HCT116 (cell line): ENCODE measurements around the gene KRTAP13-2. TPM values are rescaled to one million over a fixed set of nuclear protein-coding genes. Genes with fewer than 3 reads are reported as not detected.

ENCODE experiments used
- ATAC-seq: fragments of 200-7000 bp; cut with Tn5 transposase; 2 replicates; pipeline ENCODE4 v1.9.1; 2020; ENCODE audit warnings: mild to moderate bottlenecking, moderate library complexity
- BruUV-seq: library from RNA; stranded (reverse); fragments of 400-500 nt; replicated peaks from 2 replicates; lab custom pipeline; 2021; lab: Mats Ljungman, UMichigan
- CTCF ChIA-PET: fragments of 300-600 bp; sonication (Branson Sonifier 250); formaldehyde crosslinking; loops from one replicate; lab custom pipeline; 2021; ENCODE audit warnings: antibody characterized with exemption; lab: Charles Lee
- POLR2A ChIA-PET: fragments of 300-600, 350-600 bp; sonication (Branson Sonifier 250); formaldehyde crosslinking; loops from one replicate; lab custom pipeline; 2021; ENCODE audit warnings: antibody characterized with exemption; lab: Charles Lee
- RAD21 ChIA-PET, 2 experiments: fragments of 300-600 bp; sonication (Branson Sonifier 250); formaldehyde crosslinking; loops; one replicate each; lab custom pipeline; 2023; ENCODE audit warnings: low total read pairs in 2 of 2; ENCODE audit not compliant: uncharacterized antibody in 2 of 2, unreplicated experiment in 2 of 2, low non-redundant PET in 1 of 2; lab: Charles Lee
- DNase-seq: peaks from one replicate; pipeline ENCODE4 v3.0.0-alpha.2; 2010; ENCODE audit warnings: low read depth, low spot score
- H2AFZ ChIP-seq: fragments of 200-600 bp; shearing (Covaris generic), sonication (generic); 2 replicates; pipeline ENCODE4 v1.6.1; 2017; ENCODE audit warnings: low read depth, mixed run types, mixed read lengths, antibody characterized with exemption, low read length; ENCODE audit not compliant: poor library complexity, severe bottlenecking
- H3K27ac ChIP-seq: 2 replicates; pipeline ENCODE4 v1.5.1; 2012; ENCODE audit warnings: low read depth, low read length
- H3K27me3 ChIP-seq: fragments of 200-600 bp; sonication (generic); 2 replicates; pipeline ENCODE4 v1.6.1; 2016; ENCODE audit warnings: mixed run types, low read length, mixed read lengths; ENCODE audit not compliant: insufficient read depth
- H3K36me3 ChIP-seq, 2 experiments: fragments of 200-500 bp in 1 of 2; fragments of 200-600 bp in 1 of 2; sonication (Bioruptor generic) in 1 of 2; sonication (generic) in 1 of 2; 2 replicates each; pipeline versions ENCODE4 v1.5.1 to v1.6.1; 2014 to 2016; ENCODE audit warnings: low read length in 2 of 2, inconsistent platforms in 1 of 2, mixed read lengths in 1 of 2, mixed run types in 1 of 2; ENCODE audit not compliant: insufficient read depth in 2 of 2, control insufficient read depth in 1 of 2
- H3K4me1 ChIP-seq, 2 experiments: fragments of 200-600 bp in 1 of 2; sonication (generic) in 1 of 2; 2 replicates each; pipeline versions ENCODE4 v1.5.1 to v1.6.1; 2012 to 2017; ENCODE audit warnings: low read length in 2 of 2, inconsistent platforms in 1 of 2, mild to moderate bottlenecking in 1 of 2, mixed read lengths in 1 of 2, mixed run types in 1 of 2, moderate library complexity in 1 of 2; ENCODE audit not compliant: insufficient read depth in 2 of 2, control insufficient read depth in 1 of 2
- H3K4me2 ChIP-seq: fragments of 200-600 bp; sonication (generic); 2 replicates; pipeline ENCODE4 v1.6.1; 2017; ENCODE audit warnings: mixed run types, low read length, mixed read lengths
- H3K4me3 ChIP-seq, 2 experiments: fragments of 200-600 bp in 1 of 2; sonication (generic) in 1 of 2; replicated peaks in 1 of 2; 2 replicates each; pipeline ENCODE4 v1.5.1; 2011 to 2016; ENCODE audit warnings: low read length in 2 of 2, control low read depth in 1 of 2, low read depth in 1 of 2, mild to moderate bottlenecking in 1 of 2, mixed read lengths in 1 of 2, mixed run types in 1 of 2
- H3K79me2 ChIP-seq: fragments of 200-600 bp; sonication (generic); 2 replicates; pipeline ENCODE4 v1.6.1; 2017; ENCODE audit warnings: mild to moderate bottlenecking, mixed run types, low read length, moderate library complexity, mixed read lengths; ENCODE audit not compliant: insufficient read depth
- H3K9ac ChIP-seq: fragments of 200-600 bp; sonication (generic); 2 replicates; pipeline ENCODE4 v1.6.1; 2016; ENCODE audit warnings: low read length, mixed read lengths
- H3K9me2 ChIP-seq: fragments of 200-600 bp; sonication (generic), shearing (Covaris generic); 2 replicates; pipeline ENCODE4 v1.6.1; 2017; ENCODE audit warnings: mixed run types, mild to moderate bottlenecking, moderate library complexity; ENCODE audit not compliant: insufficient read depth
- H3K9me3 ChIP-seq, 2 experiments: fragments of 200-500 bp in 1 of 2; fragments of 200-600 bp in 1 of 2; sonication (Bioruptor generic) in 1 of 2; sonication (generic) in 1 of 2; 2 replicates each; pipeline ENCODE4 v1.6.1; 2014 to 2017; ENCODE audit warnings: low read length in 2 of 2, mixed read lengths in 2 of 2, inconsistent platforms in 1 of 2, low read depth in 1 of 2, mild to moderate bottlenecking in 1 of 2, mixed run types in 1 of 2, moderate library complexity in 1 of 2; ENCODE audit not compliant: control insufficient read depth in 1 of 2, insufficient read depth in 1 of 2
- H4K20me1 ChIP-seq: fragments of 200-600 bp; sonication (generic), shearing (Covaris generic); 2 replicates; pipeline ENCODE4 v1.6.1; 2017; ENCODE audit warnings: mixed run types, mild to moderate bottlenecking, moderate library complexity; ENCODE audit not compliant: insufficient read depth
- ATF3 ChIP-seq: IDR thresholded peaks from 2 replicates; pipeline ENCODE4 v1.6.1; 2012
- CEBPB ChIP-seq: IDR thresholded peaks from 2 replicates; pipeline ENCODE4 v1.6.1; 2012; ENCODE audit warnings: low read depth
- CTCF ChIP-seq, 3 experiments: fragments of 200-600 bp in 1 of 3; sonication (generic) in 1 of 3; IDR thresholded peaks in 2 of 3; conservative IDR thresholded peaks in 1 of 3; 2 replicates each; pipeline ENCODE4 v1.5.1; 2012 to 2017; ENCODE audit warnings: low read depth in 2 of 3, low read length in 2 of 3, antibody characterized with exemption in 1 of 3, borderline replicate concordance in 1 of 3, control low read depth in 1 of 3, mild to moderate bottlenecking in 1 of 3, mixed read lengths in 1 of 3, mixed run types in 1 of 3, moderate library complexity in 1 of 3; ENCODE audit not compliant: insufficient read depth in 1 of 3
- EGR1 ChIP-seq: IDR thresholded peaks from 2 replicates; pipeline ENCODE4 v1.6.1; 2012; ENCODE audit warnings: low read depth
- ELF1 ChIP-seq: IDR thresholded peaks from 2 replicates; pipeline ENCODE4 v1.6.1; 2012; ENCODE audit warnings: low read depth, borderline replicate concordance
- EZH2phosphoT487 ChIP-seq: fragments of 200-600 bp; IDR thresholded peaks from 2 replicates; pipeline ENCODE4 v1.6.1; 2018; ENCODE audit warnings: antibody characterized with exemption, borderline replicate concordance
- FOSL1 ChIP-seq: IDR thresholded peaks from 2 replicates; pipeline ENCODE4 v1.6.1; 2012; ENCODE audit warnings: low read depth
- JUND ChIP-seq: IDR thresholded peaks from 2 replicates; pipeline ENCODE4 v1.6.1; 2012
- POLR2AphosphoS5 ChIP-seq: IDR thresholded peaks from 2 replicates; pipeline ENCODE4 v1.6.1; 2011; ENCODE audit warnings: mild to moderate bottlenecking, low read depth, low read length, moderate library complexity
- RAD21 ChIP-seq: IDR thresholded peaks from 2 replicates; pipeline ENCODE4 v1.6.1; 2012; ENCODE audit warnings: low read depth, mild to moderate bottlenecking
- REST ChIP-seq: IDR thresholded peaks from 2 replicates; pipeline ENCODE4 v1.6.1; 2012; ENCODE audit warnings: low read depth
- SIN3A ChIP-seq: IDR thresholded peaks from 2 replicates; pipeline ENCODE4 v1.6.1; 2012; ENCODE audit warnings: low read depth
- SP1 ChIP-seq: IDR thresholded peaks from 2 replicates; pipeline ENCODE4 v1.6.1; 2012; ENCODE audit warnings: low read depth
- SRF ChIP-seq: IDR thresholded peaks from 2 replicates; pipeline ENCODE4 v1.6.1; 2012; ENCODE audit warnings: low read depth
- YY1 ChIP-seq: IDR thresholded peaks from 2 replicates; pipeline ENCODE4 v1.6.1; 2011; ENCODE audit warnings: low read length, low read depth, moderate library complexity, mild to moderate bottlenecking; ENCODE audit not compliant: insufficient replicate concordance; ENCODE audit errors: extremely low read depth
- ZFX ChIP-seq: fragments of 450-650 bp; IDR thresholded peaks from 2 replicates; pipeline ENCODE4 v1.6.1; 2017
- intact Hi-C: fragments of 100-400 bp; cut with micrococcal nuclease; formaldehyde crosslinking; loops from 2 replicates; pipeline ENCODE4 v1.10.0; 2022
- total RNA-seq: library from RNA; stranded (reverse); gene quantifications from one replicate; pipeline ENCODE4 v1.2.1, GENCODE V29; 2021; ENCODE audit not compliant: unreplicated experiment

The KRTAP13-2 gene
- total RNA-seq, 1 experiment from 2014 or later = not detected

GRCh38 chr21:30345014-30345413 lies 27.1 kb downstream of the KRTAP13-2 start:
- no peaks in the 10 kb centered on the region for H3K36me3 ChIP-seq
- no peaks in the 10 kb centered on the region for H3K4me1 ChIP-seq
- H3K27me3 ChIP-seq = no peaks in the 10 kb centered on the region
- H3K27ac ChIP-seq = no peak overlapping the region
- intact Hi-C loops = no loop called here
- DNase-seq (no peak), ATAC-seq (no peak)
- POLR2A ChIA-PET = no interaction called here
- no peak overlapping the region for H3K4me2 ChIP-seq
- no peaks in the 10 kb centered on the region for H3K79me2 ChIP-seq
- H3K9ac ChIP-seq = no peak overlapping the region
- H4K20me1 ChIP-seq = no peaks in the 10 kb centered on the region
- no peak overlapping the region for H2AFZ ChIP-seq
- CTCF ChIA-PET = no interaction called here
- no peaks in the 10 kb centered on the region for H3K9me2 ChIP-seq
- RAD21 ChIA-PET = no interaction called here
- TF ChIP-seq EZH2phosphoT487 = no peak
- TF ChIP-seq CTCF (IDR thresholded peaks at IDR 0.05 in 2 of 3, conservative IDR thresholded peaks at IDR 0.05 in 1 of 3; ENCODE audit: borderline replicate concordance in 1 of 3, insufficient read depth in 1 of 3, low read depth in 2 of 3, low read length in 2 of 3) = no peak
- no peak for TF ChIP-seq ELF1
- no peak for TF ChIP-seq FOSL1
- TF ChIP-seq ATF3 = no peak
- no peak for TF ChIP-seq YY1
- TF ChIP-seq SRF = no peak
- no peak for TF ChIP-seq SP1
- no peak for TF ChIP-seq POLR2AphosphoS5
- TF ChIP-seq RAD21 = no peak
- no peak for TF ChIP-seq SIN3A
- TF ChIP-seq JUND = no peak
- TF ChIP-seq REST = no peak
- no peak for TF ChIP-seq CEBPB
- TF ChIP-seq EGR1 = no peak
- TF ChIP-seq ZFX = no peak
- peaks cover under 1 to 33% of the 10 kb centered on the region in 2 experiments; a peak in 2 of 4 replicates for H3K9me3 ChIP-seq
- BruUV-seq = no TSS peak
- no peak overlapping the region for H3K4me3 ChIP-seq
